Activated naive CD8-positive, alpha-beta T cell treated with anti-CD3 and anti-CD28 coated beads, Interleukin-2, amount 50 U/mL, for 16 hours (primary cell): ENCODE results near the gene A3GALT2.

Experiments used
- DNase-seq: peaks from one replicate; pipeline ENCODE4 v3.0.0-alpha.2; 2020; ENCODE audit warnings: low read depth, low spot score

Gene A3GALT2

DNA sequence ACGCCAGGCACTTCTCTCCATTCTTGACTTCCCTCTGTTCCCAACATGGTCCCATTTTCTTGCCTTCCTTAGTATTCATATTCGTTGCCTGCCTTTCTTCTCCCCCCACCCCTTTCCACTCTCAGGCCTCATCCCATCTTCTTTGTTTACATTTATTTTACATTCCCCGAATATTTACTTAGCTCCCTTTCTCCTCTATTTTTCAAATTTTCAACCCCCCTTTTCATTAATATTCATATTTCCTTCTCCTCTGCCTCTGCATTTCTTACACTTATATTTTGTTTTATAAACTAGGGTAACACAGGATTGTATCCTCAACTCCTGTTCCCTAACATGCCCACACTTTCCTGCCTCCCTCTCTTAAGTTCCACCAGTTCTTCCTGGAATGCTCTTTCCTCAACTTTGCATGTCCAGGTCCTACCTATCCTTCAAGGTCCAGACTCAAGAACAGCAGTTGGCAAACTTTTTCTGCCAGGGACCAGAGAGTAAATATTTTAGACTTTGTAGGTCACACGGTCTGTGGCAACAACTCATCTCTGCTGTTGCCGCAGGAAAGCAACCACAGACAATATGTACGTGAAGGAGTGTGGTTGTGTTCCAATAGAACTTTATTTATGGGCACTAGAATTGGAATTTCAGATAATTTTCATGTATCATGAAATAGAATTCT is 29.8 kb upstream of the A3GALT2 start:
- no peak for DNase-seq

DNA sequence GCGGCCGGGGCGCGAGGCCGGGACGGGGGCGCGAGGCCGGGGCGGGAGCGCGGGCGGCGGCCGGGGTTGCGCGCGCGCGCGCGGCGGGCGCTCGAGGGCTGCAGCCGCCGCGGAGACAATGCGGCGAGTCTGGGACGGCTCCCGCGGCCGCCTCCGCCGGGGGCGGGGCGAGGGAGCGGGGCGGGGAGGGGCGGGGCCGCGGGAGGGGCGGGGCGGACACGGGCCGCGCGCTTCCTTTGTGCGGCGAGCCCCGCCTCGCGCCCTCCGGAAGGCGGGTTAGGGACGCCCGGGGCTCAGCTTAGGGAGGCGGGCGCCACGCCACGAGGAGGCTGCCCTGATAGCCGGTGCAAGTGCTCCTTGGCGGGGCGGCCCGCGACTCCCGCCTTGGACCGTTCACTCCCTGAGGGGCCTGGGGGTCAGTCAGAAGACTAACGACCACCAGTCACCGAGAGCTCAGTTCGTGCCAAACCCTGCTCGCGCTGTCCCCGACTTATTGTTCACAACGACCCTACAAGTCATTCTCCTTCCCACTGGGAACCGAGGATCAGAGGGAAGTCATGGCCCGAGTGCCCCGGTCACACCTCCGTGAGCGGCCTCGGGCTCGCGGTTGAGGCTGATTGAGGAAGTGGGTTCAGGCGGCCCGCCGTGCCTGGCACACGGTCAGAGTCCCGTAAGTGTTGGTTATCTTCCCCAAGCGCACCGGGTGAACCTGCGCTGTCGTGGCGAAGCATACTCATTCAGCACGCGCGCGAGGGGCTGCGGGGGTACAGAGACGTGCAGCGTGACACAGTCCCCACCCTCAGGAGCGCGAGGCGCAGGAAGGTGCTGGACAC is 29.1 kb upstream of the A3GALT2 start:
- peak; percentile 51 for DNase-seq

DNA sequence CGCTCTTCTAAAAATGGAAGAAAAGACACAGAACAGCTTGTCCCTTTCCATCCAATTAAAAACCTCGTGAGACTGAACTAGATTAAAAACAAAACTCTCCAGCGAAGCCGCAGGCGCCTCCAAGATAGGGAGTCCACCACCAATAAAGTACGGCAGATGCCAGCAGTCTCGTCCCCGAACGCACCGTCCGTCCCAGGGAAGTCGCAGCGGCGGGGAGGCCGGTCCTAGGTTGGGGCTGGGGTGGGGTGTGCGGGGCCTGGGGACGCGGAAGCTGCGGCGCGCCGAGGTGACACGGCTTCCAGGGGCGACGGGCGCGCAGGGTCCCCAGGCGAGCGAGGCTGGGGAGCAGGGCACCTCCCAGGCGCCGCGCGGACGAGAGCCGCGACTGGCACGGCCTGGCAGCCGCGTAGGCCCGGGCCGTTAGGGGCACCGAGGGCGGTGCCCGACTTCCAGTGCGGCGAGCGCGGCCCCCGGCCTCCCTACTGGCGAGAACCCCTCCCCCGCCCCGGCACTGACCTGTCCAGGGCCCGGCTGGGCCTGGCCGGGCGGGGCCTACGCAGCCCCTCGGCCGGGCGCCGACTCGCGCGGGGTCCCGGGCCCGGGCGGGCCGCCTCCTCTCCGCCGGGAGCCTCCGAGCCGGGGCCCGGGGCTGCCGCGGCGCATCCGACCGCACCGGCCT is 28.3 kb upstream of the A3GALT2 start:
- no peak for DNase-seq

DNA sequence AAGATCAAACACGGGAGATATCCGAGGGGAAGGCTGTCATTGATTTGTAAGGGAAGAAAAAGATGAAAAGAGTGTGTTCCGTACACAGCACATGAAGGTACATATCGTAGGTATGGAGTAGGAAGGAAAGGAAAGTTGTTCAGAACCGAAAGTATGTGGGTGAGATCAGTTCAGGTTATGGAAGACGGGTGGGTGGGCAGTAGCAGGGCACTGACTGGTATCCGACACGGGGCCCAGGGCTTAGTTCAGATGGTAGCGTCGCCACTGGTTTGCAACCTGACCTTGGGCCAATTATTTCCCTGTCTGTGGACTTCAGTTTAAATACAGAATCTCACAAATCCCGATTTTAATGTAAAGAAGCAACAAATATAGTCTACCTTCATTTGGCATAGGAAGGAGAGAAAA is 27.8 kb upstream of the A3GALT2 start:
- DNase-seq, result no peak

DNA sequence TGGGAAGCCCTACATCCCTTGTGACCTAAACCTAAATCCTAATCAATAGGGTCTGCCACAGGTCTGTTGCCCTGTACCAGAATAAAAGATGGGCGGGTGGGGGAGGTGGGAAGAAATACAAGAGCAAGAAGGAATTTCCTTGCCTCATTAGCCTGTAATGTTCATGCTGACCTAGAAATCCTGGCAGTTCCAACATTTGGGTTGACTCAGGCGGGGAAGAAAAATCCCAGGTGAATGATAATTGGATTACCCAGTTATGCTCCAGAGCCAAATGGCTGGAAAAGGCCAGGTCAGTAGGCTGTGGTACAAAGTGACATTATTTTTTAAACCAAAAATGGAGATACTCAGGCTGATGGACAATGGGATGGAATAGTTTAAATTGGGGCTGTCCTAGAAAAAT is 27.3 kb upstream of the A3GALT2 start:
- DNase-seq, result no peak

DNA sequence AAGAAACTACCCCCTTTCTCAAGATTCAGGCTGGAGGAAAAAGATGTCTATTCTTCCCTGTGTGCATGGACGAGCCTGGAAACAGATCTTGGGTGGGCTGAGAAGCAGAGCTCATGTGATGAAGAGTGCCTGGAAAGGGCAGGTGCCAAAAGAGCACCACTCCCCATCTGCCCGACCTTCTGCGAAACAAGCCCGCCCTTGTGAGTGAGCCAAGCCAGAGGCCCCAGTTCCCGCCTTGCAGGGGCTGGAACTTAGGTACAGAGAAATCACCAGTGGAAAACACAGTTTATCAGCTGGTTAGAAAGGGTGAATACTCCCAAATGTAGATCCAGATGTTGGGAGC is 26.7 kb upstream of the A3GALT2 start:
- no peak for DNase-seq

DNA sequence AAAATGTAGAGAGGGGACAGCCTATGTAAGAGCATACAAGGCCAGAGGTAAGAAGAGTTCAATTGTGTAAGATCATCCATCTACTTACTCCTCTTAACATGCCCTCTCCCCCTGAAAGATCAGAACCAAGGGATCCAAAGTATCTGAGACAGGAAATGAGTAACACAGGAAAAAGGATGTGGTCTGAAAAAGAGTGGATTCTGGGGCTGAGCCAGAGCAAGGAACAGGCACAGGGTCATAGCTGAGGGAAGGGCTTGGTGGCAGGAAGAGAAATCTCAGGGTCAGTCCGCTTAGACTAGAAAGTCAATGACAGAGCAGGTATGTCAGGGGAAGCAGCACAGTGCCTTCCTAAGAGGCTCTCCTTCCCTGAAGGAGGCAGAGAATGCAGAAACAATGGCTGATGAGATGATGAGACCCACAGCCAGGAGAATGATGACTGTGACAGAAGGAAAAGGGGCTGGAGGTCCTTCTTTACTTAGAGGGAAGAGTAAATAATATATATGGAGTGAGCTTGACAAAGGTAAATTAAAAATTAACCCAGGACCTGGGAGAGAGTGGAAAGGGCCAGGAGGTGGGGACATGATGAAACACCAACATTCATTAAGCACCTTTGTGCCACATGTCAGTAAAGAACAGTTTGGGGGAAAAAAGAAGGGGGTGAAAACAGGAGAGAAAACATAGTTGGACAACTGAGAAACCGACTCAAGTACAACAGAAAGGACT is 26.2 kb upstream of the A3GALT2 start:
- no peak for DNase-seq

DNA sequence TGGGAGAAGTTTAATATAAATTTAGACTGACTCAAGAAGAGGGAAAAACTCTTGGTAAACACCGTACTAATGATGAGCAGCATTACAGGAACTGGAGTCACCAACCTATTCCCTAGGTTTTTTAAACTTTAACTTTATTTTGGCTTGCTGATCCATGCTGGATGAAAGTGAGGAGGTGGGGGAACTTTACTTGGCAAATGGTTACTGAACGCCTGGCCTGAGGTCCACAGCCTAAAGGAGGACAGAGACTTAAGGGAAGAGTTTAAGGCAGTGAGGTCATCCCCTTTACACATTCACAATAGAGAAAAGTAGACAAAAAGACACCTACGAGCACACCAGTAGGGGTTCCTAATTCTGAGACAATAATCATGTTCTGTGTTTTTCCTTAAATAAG is 25.6 kb upstream of the A3GALT2 start:
- DNase-seq, result no peak

DNA sequence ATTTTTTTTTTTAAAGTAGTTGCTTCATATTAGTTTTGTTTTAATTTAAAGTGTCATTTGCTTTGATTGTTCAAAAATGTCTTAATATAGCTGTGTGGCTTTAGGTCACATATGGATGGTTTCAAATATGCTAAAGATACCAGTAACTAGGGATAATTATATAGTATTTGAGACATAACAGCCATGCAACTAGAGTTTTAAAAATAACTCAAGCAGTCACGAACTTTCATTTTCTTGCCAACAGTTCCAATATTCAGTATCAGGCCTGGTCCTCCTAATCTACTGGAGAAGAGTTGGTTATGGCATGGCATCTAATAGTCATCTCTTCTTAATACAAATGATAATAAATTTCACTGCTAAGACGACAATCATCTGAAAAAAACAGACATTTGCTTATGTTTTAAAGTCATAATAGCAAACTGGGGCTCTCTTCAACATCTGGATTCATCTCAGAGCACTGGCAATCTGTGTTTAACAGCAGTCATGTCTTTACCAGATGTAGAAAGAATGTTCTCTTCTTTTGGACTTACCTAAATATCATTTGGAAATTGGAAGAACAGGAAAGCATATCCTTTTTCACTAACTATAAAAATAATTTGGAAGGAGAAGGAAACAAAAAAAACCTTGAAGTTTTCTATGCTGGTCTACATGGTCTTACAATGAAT is 24.1 kb upstream of the A3GALT2 start:
- DNase-seq, result no peak

DNA sequence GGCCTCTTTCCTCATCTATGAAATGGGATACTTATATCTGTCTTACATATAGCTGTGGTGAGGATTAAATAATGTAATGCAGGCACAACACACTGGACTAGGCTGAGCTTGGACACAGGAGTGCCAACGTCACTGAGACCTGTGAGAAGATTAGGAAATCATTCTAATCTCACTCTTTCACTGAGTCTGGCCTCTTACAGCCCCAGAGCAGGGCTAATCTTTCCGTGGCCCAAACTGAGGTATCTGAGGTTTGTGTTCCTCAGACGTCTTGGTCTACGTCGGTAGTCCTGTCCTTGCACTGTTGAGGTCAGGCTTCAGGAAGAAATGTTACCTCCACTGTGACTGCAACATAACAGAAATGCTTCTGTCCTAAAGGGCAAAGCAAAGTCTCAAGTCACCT is 22.6 kb upstream of the A3GALT2 start:
- DNase-seq, result no peak

DNA sequence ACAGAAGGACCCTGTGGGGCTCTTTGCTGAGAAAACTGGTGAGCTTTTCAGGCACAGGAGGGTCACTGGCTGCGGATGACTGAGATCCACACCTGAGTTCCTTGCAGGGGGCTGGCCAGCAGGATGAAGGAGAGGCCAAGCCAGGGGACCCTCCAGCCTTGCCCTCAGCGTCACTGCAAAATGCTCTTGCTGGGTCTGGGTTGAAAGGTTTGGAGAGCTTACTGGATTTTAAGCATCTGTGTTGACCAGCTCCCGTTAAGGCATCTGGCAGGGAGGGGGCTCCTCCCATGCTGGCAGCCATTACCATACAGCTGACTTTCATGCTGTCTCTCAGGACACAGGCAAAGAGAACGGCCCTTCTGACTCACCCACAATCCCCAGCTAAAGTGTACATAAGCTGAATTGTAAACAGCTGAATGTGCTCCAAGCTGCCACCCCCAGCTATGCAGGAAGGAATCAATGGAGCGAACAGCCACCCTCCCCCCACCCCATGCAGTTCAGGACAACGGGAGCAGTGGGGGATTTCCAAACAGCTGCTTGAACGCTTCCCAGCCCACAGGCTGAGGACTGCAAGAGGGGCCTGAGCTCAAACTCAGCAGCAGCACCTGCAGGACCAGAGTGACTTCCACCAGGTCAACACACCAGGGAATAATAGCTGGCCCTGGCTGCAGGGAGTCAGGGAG is 21.3 kb upstream of the A3GALT2 start:
- DNase-seq, result no peak

DNA sequence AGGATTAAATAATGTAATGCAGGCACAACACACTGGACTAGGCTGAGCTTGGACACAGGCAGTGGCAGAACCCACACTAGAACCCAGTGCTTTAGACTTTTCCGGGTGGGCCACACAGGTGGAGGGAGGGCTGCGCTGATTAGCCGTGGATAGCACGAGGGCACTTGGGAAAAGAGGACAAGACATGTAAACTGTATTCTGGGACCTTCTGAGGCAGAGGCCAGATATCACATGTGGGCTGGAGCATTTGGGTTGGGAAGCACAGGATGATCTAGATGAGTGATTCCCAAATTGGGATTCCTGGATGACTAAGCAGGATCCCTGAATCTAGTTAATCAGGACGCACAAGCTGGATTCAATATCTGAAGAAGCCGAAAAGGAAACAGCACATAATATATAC is 20.3 kb upstream of the A3GALT2 start:
- DNase-seq, result no peak

DNA sequence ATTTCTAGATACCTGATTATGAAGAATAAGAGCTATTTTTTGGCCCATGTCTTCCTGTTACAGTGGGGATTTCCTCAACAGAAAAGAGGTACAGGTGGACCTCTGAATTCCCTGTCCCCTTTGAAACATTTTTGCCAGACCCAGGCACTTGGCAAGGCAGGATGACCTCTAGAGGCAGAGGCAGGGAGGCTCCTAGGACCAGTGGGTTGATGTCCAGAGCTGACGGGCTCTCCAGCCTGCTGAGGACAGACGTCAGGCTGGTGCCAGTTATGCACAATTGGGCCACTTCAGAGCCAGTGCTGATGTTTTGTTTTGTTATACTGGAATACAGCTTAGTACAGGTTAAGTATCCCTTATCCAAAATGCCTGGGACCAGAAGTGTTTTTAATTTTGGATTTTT is 18.5 kb upstream of the A3GALT2 start:
- DNase-seq, result no peak

DNA sequence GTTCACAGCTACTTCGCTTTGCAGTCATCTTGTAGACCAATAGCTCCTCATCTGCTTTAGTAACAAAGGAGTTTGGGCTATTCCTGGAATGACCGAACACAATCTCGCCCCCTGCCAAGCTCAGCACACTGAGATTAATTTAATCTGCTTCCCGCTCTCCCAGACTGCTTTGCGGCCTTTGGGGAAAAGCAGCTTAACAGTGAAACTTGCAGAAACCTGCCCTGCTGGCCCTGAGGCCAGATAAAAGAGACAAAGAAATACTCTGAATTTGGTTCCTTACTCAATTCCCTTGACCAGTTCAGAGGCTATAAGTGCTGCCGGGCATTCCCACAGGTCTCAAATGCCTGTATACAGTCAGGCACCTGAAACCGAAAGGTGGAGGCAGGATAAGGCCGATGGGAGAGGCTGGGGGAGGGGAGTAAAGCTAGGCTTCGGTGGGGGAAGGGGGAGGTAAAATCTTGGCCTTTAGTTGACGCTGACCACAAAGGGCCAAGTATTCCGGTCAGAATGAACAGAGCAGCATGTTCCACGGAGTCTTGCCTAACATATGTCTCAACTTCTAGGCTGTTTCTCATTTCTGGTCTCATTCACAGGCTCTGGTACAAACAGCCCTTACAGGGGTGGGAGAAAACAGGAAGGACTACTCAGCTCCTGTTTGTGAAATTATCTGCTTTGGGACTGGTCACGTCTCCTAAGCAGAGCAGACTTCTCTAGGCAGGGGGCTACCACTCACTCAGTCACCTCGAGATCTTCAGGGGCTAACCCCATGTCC is 17.7 kb upstream of the A3GALT2 start:
- DNase-seq, result no peak

DNA sequence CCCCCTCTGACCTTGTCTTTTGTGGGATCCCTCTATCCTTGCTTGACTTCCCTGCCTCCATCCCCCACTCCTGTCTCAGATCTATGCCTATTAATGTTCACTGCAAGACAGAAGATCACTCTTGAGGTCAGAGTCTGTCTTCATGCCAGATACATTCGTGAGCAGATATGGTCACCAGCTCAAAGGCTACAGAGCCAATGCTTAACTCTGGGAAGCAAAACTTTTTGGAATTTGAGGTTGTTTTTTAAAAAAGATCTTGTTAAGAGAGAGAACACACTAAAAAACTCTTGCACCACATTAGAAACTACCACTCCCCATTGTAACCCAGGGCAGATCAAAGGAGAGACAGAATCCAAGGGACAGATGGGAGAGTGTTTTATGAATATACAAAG is 17.1 kb upstream of the A3GALT2 start:
- DNase-seq, result no peak

DNA sequence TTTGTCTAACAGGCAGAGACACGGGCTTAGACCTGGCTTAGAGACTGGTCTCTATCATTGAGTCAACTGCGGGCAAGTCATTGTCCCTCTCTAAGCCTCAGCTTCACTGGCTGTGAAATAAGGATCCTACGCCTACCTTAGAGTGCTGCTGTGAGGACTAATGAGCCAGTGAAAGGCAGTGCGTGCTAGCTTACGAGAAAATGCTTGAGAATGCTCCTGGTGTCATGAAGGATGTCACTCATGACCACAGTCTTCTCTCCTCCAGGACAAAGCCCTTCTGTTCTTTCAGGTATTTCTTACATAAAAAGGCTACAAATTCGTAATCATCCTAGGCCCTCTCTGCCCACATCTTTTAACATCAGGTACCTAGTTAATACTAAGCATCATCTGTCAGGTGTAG is 16.5 kb upstream of the A3GALT2 start:
- no peak for DNase-seq

DNA sequence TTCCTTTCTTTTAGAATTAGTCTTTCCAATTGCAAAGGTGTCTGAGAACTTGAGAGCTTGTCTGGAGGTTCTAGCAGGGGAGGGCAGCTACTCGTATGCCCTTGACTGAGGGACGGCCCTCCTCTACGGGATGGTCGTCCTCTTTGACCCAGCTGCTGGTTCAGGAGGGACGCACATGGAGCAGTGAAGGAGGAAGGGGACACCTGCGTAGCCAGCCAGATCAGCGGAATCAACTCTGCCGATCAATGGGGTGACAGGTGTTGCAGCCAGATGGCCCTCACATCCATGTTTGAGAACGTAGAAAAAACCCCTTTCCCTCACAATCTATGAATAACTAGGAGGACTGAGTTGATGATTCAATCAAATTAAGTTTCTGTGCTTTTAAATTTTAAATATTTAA is 15.7 kb upstream of the A3GALT2 start:
- DNase-seq, result no peak

DNA sequence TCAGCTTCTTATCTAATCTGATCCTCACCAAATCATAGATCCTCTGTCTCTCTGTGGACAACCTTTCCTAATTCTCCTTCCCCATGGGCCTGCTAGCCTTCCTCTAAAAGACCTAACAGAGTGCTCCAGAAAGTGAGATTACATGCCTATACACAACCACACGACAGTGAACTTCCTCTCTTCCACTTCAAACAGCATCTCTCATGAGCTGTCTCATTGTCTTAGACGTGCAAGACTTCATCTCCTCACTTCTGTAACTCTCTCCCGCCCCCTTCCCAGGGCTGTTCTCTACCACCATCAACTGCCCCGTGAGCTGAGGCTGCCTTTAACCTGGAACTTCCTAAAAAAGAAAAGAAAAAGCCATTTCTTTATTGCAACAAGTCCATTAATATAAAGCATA is 14.1 kb upstream of the A3GALT2 start:
- no peak for DNase-seq

DNA sequence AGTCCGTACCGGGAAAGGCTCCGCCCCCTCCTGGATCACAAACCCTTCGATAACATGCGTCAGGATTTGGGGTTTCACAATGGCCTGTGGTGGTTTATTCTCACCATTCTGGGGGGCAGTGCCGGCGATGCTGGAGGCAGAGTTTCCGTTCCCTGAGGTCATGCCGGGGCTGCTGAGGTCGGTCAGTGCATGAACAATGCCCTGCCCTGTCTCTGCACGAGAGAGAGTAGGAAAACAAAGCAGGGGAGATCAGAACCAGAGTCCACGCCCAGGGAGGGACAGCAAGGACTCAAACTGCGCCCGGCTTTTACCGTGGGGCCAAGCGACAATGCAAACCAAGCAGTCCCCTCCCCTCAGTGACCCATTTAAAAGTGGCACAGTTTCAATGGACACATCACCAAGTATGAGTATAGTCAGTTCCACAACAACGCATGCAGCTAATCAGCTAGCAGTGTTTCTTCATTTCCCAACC is 13.2 kb upstream of the A3GALT2 start:
- DNase-seq, result no peak

DNA sequence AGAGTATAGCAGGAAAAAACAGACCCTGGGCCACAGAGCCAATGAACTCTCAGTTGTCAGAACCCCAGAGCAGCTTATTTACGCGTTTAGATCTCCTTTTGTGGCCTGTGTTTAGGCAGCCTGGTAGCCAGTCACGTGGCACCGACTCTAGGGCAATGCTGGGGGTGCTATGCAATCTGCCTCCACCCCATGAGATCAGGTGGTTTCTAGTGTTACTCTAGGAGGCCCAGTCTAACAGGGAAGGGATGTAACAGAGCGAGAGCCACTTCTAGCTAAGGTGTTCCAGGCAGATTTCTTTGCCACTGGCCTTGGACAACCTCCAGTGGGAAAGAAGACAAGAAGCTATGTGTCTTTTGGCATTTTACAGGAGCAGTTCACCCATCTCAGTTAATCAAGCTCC is 12.0 kb upstream of the A3GALT2 start:
- no peak for DNase-seq
